Adrenal gland (tissue), 5 donors: ENCODE results near the gene EIF4H.

Source experiments
- POLR2A ChIP-seq, 2 donors: fragments of 450-650 bp; IDR thresholded peaks; one replicate each; pipeline ENCODE4 v1.6.1; 2017; ENCODE audit warnings: antibody characterized with exemption in 2 of 2, mild to moderate bottlenecking in 2 of 2, moderate library complexity in 1 of 2
- TF ChIP-seq, protein P1 (sequence below), 6 experiments: fragments of 450-650 bp in 4 of 6; fragments of 200-600 bp in 2 of 6; sonication (generic) in 1 of 6; IDR thresholded peaks; 1 replicate in 5 of 6; 2 replicates in 1 of 6; pipeline versions ENCODE4 v1.5.1 to v1.8.0; 2016 to 2021; ENCODE audit warnings: antibody characterized with exemption in 6 of 6, mild to moderate bottlenecking in 2 of 6, moderate library complexity in 1 of 6
- donor health status: DM: no; HTN: no; CAD: no.

DNA sequence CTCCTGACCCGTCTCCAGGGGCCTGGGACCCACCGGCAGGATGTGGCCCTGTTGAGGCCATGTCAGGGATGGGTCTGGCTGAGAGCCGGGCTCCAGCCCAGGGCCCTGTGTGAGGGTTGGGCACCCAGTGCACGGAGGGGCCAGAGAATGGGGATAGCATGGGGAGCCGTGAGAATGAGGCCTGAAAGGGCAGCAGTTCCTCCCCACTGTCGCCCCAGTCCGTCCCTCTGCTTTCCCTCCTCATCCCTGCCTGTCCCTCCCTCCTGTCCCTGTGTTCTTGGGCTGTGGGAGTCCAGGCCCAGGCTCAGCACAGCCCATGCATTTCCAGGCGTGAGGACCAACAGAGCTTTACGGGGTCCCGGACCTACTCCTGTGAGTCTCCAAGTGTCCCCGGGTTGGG, 45.3 kb downstream of the EIF4H start:
- TF ChIP-seq POLR2A (IDR thresholded peaks at IDR 0.05), result no peak
- TF ChIP-seq, protein P1, sequence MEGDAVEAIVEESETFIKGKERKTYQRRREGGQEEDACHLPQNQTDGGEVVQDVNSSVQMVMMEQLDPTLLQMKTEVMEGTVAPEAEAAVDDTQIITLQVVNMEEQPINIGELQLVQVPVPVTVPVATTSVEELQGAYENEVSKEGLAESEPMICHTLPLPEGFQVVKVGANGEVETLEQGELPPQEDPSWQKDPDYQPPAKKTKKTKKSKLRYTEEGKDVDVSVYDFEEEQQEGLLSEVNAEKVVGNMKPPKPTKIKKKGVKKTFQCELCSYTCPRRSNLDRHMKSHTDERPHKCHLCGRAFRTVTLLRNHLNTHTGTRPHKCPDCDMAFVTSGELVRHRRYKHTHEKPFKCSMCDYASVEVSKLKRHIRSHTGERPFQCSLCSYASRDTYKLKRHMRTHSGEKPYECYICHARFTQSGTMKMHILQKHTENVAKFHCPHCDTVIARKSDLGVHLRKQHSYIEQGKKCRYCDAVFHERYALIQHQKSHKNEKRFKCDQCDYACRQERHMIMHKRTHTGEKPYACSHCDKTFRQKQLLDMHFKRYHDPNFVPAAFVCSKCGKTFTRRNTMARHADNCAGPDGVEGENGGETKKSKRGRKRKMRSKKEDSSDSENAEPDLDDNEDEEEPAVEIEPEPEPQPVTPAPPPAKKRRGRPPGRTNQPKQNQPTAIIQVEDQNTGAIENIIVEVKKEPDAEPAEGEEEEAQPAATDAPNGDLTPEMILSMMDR (IDR thresholded peaks at IDR 0.05), result no peak
